Lower leg skin (tissue), 3 donors: ENCODE results near the gene BBS7.

ENCODE experiments used
- CTCF ChIP-seq, 3 donors: fragments of 450-650 bp; IDR thresholded peaks; one replicate each; pipeline ENCODE4 v1.5.1; 2016; ENCODE audit warnings: antibody characterized with exemption in 3 of 3, mild to moderate bottlenecking in 3 of 3, moderate library complexity in 2 of 3
- POLR2A ChIP-seq, 2 donors: fragments of 450-650 bp; IDR thresholded peaks; one replicate each; pipeline ENCODE4 v1.6.1; 2016 to 2017; ENCODE audit warnings: antibody characterized with exemption in 2 of 2, mild to moderate bottlenecking in 1 of 2, moderate library complexity in 1 of 2

- TF ChIP-seq CTCF (IDR thresholded peaks at IDR 0.05), result no peak
- TF ChIP-seq POLR2A (IDR thresholded peaks at IDR 0.05), result peak in 1 of 2 donors; percentile 27
Measured at GRCh38 chr4:121800961-121801714, 69.1 kb downstream of the BBS7 start, which contains the start of gene EXOSC9.
